Heart left ventricle (tissue), 13 donors: ENCODE results near the gene TMEM213.

Experiments used
- CTCF ChIP-seq, 12 donors: fragments of 200-600 bp; sonication (generic) in 4 of 12; IDR thresholded peaks; one replicate each; pipeline versions ENCODE4 v1.5.0 to v1.8.0; 2018 to 2022; ENCODE audit warnings: antibody characterized with exemption in 12 of 12, mild to moderate bottlenecking in 5 of 12
- POLR2A ChIP-seq, 2 donors: fragments of 450-650 bp; IDR thresholded peaks; one replicate each; pipeline ENCODE4 v1.6.1; 2017; ENCODE audit warnings: antibody characterized with exemption in 2 of 2, mild to moderate bottlenecking in 2 of 2, moderate library complexity in 2 of 2
- donor health status: ischemic (EF 13 %, LVEDD 7.1; RV severe dilation, severe dysfunction).
- donor health status: DM: no; HTN: yes; CAD: no.
- donor health status: DM: no; HTN: no; CAD: no.
- donor health status: ischemic (EF 25% LVEDD 6.9; RV normal size, moderate dysfunction).
- donor health status: ischemic (EF 25% LVEDD 5.7; RV mildly dilated, moderate dysfunction).
- donor health status: ischemic (EF 35%, LVEDD 5.7; RV mildly dilated, moderate dysfunction).
- donor health status: nonischemic (EF 11% LVEDD 7.7; RV severe dilation, severe dysfunction).
- donor health status: DM: yes; HTN: yes; CAD: no.
- donor health status: PGD.
- donor health status: ischemic (EF 29% LVEDD 5.4; RV normal size, mild dysfunction).
- donor health status: nonischemic (EF 23%, LVEDD 6.1; RV moderate dilation, normal function).

GRCh38 chr7:138849701-138850100 lies 51.9 kb downstream of the TMEM213 start:
- TF ChIP-seq POLR2A (IDR thresholded peaks at IDR 0.05): no peak
- no peak for TF ChIP-seq CTCF (IDR thresholded peaks at IDR 0.05)
